Measurements from ENCODE around the gene DNAJC28. TPM values are rescaled to one million over a fixed set of nuclear protein-coding genes. Genes with fewer than 3 reads are reported as not detected.

The DNAJC28 gene
- total and polyA plus RNA-seq, 9 of the 15 experiments (the other 6 are each of a cell fraction or from before 2014, with no cell fraction given) = 0.68 to 2.5 (median 1.1) TPM

DNA sequence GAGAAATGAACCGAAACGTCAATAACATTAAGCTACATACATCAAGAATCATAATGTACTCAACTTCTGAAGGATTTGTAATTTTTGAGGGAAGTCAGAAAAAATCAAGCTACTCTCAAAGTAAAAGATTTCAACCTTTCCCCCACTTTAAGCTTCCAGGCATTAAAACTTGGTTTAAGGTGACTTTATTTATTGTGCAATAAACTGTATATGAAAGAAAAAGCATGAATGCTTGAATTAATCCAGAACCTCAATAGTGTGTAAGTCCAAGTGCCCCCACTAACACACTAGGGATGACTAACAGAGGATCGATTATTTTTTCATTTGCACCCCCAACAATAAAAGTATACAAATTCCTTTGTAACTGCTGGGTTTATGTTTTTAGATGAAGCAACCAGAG is 39.5 kb upstream of the DNAJC28 start:
- POLR2A ChIA-PET = interaction anchor here (0.6 to 1.6 kb wide), 5 partner anchors 10 to 24 kb away, joined by 3 to 6 read pairs (median 4); partner anchors contain the start of genes GART and SON
- in situ Hi-C loops (cut with MboI) = no loop called here
- FAIRE-seq = no peak

More for the DNA sequence above, 39.5 kb upstream of the DNAJC28 start:
- no peak for ATAC-seq
- no peak overlapping the region for H3K9ac ChIP-seq (ENCODE audit: insufficient read depth in 1 of 2, low read depth in 2 of 2, low read length in 2 of 2)
- CTCF ChIA-PET (ENCODE audit: low intra/inter-chr PET ratio) = no interaction called here
- intact Hi-C loops (cut with micrococcal nuclease) = no loop called here
- H3K9me3 ChIP-seq (replicated peaks; ENCODE audit: control insufficient read depth, insufficient read depth, low read depth, low read length) = no peaks in the 10 kb centered on the region
- H3K27ac ChIP-seq (ENCODE audit: extremely low read depth, low read depth, low read length) = no peak overlapping the region
- peaks cover 24% of the 10 kb centered on the region for H3K79me2 ChIP-seq (ENCODE audit: control insufficient read depth, insufficient read depth, low read length)
- H3K4me3 ChIP-seq = no peak overlapping the region
- H3K9me1 ChIP-seq (ENCODE audit: control insufficient read depth, insufficient read depth, low read length) = no peaks in the 10 kb centered on the region
- H3K27me3 ChIP-seq (ENCODE audit: control insufficient read depth in 2 of 2, insufficient read depth in 2 of 2, low read length in 2 of 2) = no peaks in the 10 kb centered on the region
- no peaks in the 10 kb centered on the region for H4K20me1 ChIP-seq (replicated peaks; ENCODE audit: control insufficient read depth, insufficient read depth, low read length)
- TF ChIP-seq TCF7 (IDR thresholded peaks at IDR 0.05; ENCODE audit: borderline replicate concordance) (no peak), SNAPC5 (CRISPR knock-in tag; IDR thresholded peaks at IDR 0.05) (no peak), CAMTA2 (CRISPR knock-in tag; conservative IDR thresholded peaks at IDR 0.05) (no peak), CEBPG (CRISPR knock-in tag; IDR thresholded peaks at IDR 0.05) (no peak), CEBPG (tag; conservative IDR thresholded peaks at IDR 0.05 in 1 of 2, IDR thresholded peaks at IDR 0.05 in 1 of 2) (peak in 1 of 2 experiments; percentile 75; a peak in 2 of 4 replicates), FOXA1 (IDR thresholded peaks at IDR 0.05; ENCODE audit: borderline replicate concordance) (no peak), CEBPB (tag; IDR thresholded peaks at IDR 0.05) (peak; percentile 67), ZNF830 (CRISPR knock-in tag; IDR thresholded peaks at IDR 0.05) (no peak), ZNF77 (CRISPR knock-in tag; IDR thresholded peaks at IDR 0.05) (no peak)
- TF ChIP-seq, protein P1, sequence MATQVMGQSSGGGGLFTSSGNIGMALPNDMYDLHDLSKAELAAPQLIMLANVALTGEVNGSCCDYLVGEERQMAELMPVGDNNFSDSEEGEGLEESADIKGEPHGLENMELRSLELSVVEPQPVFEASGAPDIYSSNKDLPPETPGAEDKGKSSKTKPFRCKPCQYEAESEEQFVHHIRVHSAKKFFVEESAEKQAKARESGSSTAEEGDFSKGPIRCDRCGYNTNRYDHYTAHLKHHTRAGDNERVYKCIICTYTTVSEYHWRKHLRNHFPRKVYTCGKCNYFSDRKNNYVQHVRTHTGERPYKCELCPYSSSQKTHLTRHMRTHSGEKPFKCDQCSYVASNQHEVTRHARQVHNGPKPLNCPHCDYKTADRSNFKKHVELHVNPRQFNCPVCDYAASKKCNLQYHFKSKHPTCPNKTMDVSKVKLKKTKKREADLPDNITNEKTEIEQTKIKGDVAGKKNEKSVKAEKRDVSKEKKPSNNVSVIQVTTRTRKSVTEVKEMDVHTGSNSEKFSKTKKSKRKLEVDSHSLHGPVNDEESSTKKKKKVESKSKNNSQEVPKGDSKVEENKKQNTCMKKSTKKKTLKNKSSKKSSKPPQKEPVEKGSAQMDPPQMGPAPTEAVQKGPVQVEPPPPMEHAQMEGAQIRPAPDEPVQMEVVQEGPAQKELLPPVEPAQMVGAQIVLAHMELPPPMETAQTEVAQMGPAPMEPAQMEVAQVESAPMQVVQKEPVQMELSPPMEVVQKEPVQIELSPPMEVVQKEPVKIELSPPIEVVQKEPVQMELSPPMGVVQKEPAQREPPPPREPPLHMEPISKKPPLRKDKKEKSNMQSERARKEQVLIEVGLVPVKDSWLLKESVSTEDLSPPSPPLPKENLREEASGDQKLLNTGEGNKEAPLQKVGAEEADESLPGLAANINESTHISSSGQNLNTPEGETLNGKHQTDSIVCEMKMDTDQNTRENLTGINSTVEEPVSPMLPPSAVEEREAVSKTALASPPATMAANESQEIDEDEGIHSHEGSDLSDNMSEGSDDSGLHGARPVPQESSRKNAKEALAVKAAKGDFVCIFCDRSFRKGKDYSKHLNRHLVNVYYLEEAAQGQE (IDR thresholded peaks at IDR 0.05; ENCODE audit: borderline replicate concordance) = no peak
- TF ChIP-seq, protein P1 (CRISPR knock-in tag; IDR thresholded peaks at IDR 0.05; ENCODE audit: low read depth) = no peak
- no peak for DNase-seq (ENCODE audit: extremely low read depth in 1 of 4, low spot score in 3 of 4)
- H2AFZ ChIP-seq (ENCODE audit: low read depth, low read length) = no peak overlapping the region
- peaks cover 98% of the 10 kb centered on the region for H3K36me3 ChIP-seq (ENCODE audit: control insufficient read depth, insufficient read depth, low read length)
- no TSS peak for BruUV-seq (replicated peaks)
- WGBS (ENCODE audit: insufficient coverage, low coverage, missing lambda C conversion rate) = 95% methylated on average over 3 of the region's 3 CpGs
- H3K4me1 ChIP-seq (replicated peaks in 1 of 2; ENCODE audit: control insufficient read depth in 2 of 2, insufficient read depth in 2 of 2, low read length in 2 of 2) = no peaks in the 10 kb centered on the region
- no peak overlapping the region for H3K4me2 ChIP-seq (ENCODE audit: insufficient read depth, low read length)

Data from K562 (cell line).